Measurements from ENCODE around the gene CAMSAP2.

Gene CAMSAP2

DNA sequence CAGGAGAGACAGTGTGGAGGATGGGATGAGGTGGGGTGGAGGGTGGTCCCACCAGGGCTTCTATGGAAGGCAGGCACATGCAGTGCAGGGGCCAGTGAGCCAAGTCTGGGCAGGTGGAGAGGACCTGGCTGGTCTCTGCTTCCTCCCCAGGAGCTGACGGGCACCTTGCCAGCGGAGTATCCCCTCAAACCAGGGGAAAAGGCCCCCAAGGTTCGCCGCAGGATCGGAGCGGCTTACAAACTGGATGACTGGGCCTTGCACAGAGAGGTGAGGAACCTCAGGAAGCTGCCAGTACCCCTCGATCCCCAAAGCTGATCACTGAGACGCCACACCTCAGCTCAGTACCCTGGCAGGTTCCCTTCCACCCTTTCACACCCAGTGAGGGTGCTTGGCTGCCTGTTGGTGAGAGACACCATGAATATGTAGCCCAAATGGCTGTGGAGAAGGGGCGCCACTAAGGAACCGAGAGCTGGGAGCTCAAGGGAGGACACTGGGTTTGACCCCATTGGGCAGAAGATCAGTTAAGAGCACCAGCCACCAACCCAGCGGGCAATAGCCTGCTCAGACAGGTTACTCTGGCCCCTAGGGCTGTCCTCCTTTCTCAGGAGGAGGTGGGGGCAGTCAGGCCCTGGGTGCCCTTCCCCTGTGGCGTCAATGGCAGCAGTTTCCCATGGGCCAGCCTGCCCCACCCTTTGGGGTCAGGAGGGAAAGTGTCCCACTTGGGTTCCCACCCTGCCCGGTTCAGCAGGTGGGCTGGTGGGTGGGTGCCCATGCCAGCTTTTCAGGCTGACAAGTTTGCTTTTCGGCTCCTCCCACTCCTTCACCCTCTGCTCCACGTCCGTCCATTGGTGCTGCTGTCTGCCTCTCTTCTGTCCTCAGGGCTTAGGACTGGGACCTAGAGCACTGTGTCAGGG is 161.5 kb downstream of the CAMSAP2 start:
- DNase-seq (ENCODE audit: low read depth, low spot score): no peak

DNA sequence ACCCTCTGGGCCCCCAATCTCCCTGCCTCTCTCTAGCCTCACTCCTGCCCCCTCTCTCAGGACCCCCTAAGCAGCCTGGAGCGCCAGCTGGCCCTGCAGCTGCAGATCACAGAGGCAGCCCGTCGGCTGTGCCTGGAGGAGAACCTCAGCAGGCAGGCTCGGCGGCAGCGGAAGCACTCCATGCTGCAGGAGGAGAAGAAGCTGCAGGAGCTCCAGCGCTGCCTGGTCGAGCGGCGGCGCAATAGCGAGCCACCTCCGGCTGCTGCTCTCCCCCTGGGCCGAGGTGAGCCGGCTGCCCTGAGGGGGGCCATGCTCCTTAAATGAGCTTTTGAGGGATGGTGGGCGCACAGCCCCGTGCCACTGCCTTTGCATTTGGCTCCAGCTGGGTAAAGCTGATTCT is 162.2 kb downstream of the CAMSAP2 start:
- no peak for DNase-seq (ENCODE audit: low read depth, low spot score)

DNA sequence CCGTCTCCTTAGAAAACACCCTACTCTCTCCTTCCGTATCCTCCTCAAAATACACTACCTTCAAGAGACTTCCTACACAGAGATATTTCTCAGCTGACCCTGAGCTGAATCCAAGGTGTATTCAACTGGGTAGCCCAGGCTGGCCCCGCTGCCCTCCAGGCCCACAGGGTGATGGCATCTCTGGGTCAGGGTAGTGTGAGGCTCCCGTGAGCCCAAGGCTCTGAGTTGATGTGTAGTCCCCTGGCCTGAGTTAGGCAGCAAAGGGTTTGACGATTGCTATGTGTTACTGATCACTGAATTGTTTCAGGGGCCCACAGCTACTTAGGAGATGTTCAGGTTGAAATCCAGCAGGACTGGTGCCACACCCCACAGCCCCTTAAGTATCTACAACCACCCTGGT is 162.7 kb downstream of the CAMSAP2 start:
- no peak for DNase-seq (ENCODE audit: low read depth, low spot score)

DNA sequence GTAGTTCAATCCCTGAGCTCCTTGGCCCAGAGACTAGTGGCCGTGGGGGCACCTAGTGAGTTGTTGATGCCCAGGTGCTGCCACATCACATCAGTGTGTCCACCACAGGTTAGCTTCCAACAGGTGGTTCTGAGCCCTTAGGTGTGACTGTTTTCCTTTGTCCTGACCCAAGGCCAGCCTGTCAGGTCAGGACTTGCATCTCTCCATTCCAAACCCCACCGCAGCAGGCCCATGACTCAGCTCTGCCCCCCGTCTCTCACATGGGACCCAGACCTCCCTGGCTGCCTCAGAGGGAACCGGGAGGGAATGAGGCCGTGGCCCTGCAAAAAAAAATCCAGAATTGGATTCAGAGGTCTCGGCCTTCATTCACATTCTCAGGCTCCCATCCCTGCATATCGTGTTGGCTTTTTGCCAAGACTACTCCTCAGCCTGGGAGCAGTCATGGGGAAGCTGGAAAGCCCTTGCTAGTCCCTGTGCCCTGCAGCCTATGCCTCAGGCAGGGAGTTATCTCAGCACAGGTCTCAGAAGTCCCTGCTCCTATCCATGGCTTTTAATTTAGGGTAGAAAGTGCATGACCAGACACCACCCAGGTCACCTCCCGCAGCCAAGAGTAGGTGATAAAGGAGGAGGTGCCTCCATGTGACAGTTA is 163.2 kb downstream of the CAMSAP2 start:
- no peak for DNase-seq (ENCODE audit: low read depth, low spot score)

DNA sequence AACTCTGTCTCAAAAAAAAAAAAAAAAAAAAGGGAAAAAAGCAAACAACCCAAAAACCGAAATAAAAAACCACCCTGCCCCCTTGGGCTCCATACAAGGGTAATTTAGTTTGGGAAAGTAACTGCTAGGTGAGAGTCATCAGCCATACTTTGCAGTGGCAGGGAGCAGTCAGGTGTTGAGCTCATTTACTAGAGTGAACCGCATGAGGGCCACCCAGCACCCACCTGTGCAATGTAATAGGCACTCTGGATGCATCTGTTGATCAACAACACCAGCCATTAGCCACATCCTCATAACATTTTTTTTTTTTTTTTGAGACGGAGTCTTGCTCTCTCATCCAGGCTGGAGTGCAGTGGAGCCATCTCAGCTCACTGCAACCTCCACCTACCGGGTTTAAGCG is 165.1 kb downstream of the CAMSAP2 start:
- DNase-seq (ENCODE audit: low read depth, low spot score): no peak

DNA sequence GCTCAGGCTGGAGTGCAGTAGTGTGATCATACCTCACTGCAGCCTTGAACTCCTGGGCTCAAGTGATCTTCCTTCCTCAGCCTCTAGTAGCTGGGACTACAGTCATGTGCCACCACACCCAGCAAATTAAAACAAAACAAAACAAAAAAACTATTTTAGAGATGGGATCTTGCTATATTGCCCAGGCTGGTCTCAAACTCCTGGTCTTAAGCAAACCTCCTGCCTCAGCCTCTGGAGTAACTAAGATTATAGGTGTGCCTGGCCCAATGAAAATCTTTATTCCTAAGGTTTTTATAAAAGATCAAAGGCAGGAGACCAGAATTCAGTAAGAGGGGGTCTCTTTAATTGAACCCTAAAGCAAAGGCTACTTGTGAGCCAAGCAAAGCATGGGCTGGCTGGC is 166.1 kb downstream of the CAMSAP2 start:
- no peak for DNase-seq (ENCODE audit: low read depth, low spot score)

DNA sequence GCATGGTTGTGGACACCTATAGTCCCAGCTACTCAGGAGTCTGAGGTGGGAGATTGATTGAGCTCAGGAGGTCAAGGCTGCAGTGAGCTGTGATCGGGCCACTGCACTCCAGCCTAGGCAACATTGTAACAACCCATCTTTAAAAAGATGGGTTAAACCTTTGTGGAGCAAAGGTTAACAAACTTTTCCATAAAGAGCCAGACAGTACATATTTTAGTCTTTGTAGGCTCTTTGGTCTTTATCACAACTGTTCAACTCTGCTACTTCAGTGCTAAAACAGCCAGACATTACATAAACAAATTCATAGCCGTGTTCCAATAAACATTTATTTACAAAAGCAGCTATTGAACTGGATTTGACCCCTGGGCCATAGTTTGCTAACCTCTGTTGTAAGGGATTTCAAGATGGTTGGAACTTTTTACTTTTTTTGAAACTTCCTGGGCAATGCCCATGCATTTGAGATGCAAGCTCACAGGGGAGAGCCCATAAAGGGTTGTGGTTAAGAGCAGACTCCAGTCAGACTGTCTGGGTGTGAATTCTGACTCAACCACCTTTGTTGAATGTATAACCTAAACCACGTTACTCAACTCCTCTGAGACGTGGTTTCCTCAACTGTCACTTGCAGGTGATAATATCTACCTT is 166.8 kb downstream of the CAMSAP2 start:
- DNase-seq (ENCODE audit: low read depth, low spot score): no peak

DNA sequence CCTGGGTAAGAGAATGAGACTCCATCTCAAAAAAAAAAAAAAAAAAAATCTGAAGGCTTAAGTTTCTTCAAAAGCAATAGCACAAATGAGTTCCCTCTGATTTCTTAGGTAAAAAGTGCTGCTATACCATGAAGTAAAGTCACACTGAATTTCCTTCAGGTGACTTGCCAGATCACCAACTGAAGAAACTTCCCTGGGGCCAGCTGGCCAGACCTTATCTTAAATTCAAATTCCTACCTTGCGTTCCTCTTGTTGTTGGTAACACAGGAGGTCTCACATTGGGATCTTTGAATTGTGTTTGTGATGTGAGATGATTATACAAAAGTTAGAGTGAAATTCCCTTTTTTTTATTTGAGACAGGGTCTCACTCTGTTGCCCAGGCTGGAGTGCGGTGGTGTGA is 167.8 kb downstream of the CAMSAP2 start:
- DNase-seq (ENCODE audit: low read depth, low spot score): no peak

DNA sequence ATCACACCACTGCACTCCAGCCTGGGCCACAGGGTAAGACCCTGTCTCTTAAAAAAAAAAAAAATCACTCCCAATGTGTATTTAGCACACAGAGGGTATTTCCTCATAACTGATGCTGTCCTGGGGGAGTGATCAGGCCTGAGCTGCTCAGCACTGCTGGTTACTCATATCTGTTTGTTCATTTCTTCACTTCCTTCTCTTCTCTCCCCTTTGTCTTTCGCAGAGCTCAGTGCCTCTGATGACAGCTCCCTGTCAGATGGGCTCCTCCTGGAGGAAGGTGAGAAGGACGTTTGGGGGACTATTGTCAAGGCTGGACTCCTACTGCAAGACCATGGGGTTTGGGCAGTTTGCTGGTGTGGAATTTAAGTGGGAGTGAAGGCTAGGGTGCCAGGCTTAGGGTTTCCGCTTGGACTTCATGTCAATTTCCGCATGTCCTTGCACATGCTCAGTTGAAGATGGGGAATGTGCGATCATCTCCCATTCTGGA is 169.0 kb downstream of the CAMSAP2 start:
- DNase-seq (ENCODE audit: low read depth, low spot score): no peak

DNA sequence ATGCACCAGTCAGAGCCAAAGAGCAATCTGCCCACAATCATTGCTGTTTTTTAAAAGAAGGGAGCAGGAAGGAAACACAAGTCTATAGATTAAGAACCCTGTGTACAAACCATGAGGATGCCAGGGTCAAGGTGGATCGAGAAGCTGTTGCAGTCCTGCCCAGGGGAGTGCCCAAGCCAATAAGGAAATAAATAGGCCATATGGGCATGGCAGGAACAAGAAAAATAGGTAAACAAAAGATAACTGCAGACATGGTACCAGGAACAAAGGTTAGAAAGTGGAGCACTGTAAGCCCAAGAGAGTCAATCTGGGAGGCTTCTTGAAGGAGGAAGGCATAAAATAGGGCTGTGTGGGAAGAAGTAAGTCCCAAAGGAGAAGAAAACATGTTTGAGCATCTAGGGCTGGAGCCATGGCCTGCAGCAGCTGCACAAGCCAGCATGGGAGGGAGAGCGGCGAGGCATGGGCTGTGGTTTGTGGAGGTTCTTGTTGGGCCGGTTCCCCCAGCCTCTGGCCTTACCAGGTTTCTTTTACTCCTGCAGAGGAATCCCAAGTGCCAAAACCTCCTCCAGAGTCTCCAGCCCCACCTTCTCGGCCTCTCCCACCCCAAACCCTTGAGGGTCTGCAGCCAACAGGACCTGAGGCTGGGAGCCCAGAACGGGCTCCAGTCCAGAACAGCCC is 169.6 kb downstream of the CAMSAP2 start:
- DNase-seq (ENCODE audit: low read depth, low spot score): no peak

DNA sequence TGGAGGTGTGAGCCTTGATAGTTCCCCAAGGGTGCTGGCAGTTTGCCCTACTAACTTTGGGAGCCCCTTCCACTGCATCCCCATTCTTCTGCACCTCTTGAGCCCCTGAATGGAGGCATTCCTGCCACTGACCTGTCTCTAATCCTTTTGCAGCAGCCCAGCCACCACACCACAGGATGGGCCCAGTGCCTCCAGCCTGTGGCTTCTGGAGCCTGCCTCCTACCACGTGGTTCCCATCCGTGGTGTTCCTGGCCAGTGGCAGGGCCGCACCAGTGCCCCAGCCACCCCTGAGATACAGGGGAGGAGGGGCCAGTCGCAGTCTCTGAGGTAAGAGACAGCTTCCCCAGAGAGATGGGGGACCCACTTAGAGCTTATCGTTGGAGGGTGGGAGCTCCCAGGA is 170.4 kb downstream of the CAMSAP2 start:
- DNase-seq (ENCODE audit: low read depth, low spot score): no peak

DNA sequence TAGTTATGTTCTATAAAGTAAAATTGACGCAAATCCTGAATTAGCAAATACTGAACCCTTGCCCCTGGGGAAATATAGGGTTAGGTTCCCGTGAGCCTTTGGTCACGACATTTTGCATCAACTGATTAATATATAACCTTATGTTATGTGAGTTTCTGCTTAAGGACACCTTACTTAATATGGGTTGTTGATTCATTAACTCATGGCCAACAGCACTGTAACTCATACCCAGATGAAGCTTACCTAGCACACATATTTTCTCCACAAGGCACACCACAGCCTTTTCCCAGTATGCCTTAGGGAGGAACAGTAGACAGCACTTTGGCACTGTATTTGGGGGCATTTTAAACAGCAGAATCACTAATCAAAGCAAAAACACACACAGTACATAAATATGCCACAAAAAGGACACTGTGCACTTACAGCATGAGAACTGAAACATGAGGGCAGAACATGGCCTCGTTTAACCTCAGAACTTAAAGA is 171.1 kb downstream of the CAMSAP2 start:
- no peak for DNase-seq (ENCODE audit: low read depth, low spot score)

Data from brain pericyte (primary cell).